Stimulated activated CD8-positive, alpha-beta memory T cell treated with anti-CD3 and anti-CD28 coated beads, Interleukin-12 subunit alpha, Interleukin-12 subunit beta, amount 100 ng/mL, for 24 hours (primary cell): Measurements from ENCODE around the gene SMAD3.
"Not testable (repeated sequence)": the region's sequence is repeated elsewhere in the genome, so short reads cannot be mapped to it uniquely, and the experiment has no call there.

Experiments used
- DNase-seq: peaks from one replicate; pipeline ENCODE4 v3.0.0-alpha.2; 2020; ENCODE audit errors: extremely low read depth

SMAD3 gene

DNA sequence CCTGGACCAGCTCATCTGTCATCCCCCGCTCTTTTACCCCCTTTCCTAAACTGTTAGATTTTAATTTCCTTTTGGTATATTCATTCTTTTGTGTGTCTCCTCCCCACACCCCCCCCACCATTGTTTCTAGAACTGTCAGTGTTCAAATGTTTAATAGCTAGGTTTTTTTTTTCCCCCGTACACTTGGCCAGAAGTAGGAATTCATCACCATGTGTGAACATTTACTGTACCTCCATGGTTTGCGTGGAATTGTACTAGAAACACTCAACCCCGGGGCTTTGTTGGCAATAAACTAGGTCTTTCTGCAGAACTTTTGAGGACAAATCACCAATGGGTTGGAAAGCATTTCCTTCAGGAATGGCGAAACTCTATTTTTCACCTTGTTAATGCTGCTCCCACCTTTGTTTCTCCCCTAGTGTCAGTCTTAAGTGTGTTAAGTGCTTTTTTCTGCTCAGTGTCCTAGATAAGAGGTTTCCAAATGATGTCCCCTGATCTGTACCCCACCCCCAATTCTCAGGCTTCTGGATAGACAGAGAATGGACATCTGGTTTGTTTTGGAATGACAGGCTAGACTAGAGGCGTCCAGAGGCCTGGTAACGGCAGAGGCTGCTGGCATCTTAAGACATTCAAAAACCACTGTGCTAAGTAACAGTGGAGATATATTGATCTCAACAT, 76.8 kb downstream of the SMAD3 start:
- DNase-seq = no peak

- no peak for DNase-seq
Measured at GRCh38 chr15:67142767-67143100, 77.3 kb downstream of the SMAD3 start.

- no peak for DNase-seq
Measured at GRCh38 chr15:67143646-67144045, 78.2 kb downstream of the SMAD3 start.

GRCh38 chr15:67144609-67145311, 79.4 kb downstream of the SMAD3 start:
- DNase-seq = no peak

DNA sequence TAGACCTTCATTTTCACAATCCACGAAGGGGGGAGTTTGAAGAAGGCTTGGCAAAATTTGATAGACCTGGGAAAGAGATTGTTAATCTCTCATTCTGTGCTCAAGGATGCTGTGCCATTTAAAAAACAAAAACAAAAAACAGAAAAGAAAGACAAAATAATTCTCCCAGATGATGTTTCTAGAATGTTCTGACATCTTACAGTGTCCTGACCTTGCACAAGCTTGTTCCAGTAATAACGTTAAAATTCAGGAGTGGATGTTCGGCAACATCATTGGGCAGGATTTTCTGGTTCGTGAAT, 79.9 kb downstream of the SMAD3 start:
- no peak for DNase-seq

- no peak for DNase-seq
Measured at GRCh38 chr15:67145710-67146109, 80.3 kb downstream of the SMAD3 start.

- DNase-seq = no peak
Measured at GRCh38 chr15:67146234-67146633, 80.8 kb downstream of the SMAD3 start.

DNA sequence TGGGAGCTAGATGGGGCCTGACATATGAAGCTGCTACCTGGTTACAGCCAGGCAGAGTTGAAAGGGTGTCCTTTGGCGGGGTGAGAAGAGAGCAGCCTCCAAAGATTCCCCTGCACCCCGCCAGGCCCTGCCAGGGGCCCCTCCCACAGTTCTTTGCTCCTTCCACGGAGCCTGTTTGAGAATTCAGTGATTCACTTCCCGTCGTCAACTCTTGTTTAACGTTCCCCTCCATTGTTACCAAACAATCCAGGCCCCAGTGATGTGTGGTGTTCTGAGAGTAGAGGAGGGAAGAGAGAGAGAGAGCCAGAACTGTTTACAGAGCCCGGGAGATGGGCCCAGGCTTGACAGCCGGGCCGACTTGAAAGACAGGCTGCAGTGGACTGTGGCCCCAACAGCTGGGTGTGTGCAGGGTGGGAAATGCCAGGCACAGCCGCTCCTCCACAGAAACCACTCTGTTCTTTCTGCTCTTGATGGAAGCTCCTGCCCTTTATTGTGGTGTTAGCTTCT, 81.5 kb downstream of the SMAD3 start:
- DNase-seq = no peak

- no peak for DNase-seq
Measured at GRCh38 chr15:67147396-67147949, 82.1 kb downstream of the SMAD3 start.

DNA sequence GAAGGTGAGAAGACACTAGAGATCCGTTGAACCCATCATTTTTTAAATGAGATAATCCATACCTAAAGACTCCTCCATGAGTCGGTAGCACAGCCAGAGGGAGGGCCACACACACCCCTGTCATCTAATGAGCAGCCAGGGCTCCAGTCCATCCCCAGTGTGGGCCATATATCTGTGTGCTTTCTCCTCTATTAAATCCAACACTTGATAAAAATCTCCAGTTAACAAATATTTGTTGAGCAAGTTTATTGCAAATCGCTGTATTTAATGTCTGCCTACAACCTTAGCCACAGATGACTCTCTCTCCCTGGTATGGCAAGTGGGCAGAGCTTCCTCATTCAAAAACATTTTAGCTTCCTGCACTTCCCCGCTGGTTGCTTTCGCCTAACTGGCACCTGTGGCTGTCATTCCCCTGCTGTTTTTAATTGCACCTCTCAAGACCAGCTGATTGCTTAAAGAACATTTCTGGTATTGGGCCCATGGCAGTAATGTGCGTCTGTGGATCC, 82.8 kb downstream of the SMAD3 start:
- no peak for DNase-seq

DNA sequence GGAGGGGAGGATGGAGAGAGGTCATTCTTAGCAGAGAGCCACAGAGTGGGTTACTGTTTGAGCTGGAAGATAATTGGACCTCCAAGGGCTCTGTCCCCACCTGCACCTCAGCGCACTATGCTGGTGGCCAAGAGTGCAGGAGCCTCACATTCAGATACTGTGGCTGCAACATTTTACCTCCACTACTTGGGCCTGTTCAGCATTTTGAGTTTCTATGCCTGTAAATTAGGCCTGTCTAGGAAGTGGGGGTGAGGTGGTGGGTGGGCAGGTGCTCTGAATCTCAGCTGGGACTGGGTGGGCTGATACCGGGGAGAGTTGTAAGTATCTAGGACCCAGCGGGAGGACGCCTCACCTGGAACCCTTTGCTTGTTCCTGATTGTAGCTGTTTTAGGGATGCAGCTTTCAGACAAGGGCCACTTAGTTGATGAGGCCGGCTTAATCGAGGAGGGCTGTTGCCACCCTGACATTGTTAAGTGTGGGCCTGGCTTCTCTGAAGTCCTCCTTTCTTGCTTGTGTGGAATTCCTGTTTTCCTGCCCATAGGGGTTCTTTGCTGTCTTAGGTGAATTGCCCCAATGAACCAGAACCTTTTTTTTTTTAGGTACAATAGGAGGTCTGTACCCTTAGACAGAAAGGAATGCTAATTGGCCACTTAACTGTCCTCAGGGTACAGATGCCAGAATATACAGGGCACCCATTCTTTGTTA, 83.8 kb downstream of the SMAD3 start:
- DNase-seq = no peak

- no peak for DNase-seq
Measured at GRCh38 chr15:67149773-67150022, 84.3 kb downstream of the SMAD3 start.

DNA sequence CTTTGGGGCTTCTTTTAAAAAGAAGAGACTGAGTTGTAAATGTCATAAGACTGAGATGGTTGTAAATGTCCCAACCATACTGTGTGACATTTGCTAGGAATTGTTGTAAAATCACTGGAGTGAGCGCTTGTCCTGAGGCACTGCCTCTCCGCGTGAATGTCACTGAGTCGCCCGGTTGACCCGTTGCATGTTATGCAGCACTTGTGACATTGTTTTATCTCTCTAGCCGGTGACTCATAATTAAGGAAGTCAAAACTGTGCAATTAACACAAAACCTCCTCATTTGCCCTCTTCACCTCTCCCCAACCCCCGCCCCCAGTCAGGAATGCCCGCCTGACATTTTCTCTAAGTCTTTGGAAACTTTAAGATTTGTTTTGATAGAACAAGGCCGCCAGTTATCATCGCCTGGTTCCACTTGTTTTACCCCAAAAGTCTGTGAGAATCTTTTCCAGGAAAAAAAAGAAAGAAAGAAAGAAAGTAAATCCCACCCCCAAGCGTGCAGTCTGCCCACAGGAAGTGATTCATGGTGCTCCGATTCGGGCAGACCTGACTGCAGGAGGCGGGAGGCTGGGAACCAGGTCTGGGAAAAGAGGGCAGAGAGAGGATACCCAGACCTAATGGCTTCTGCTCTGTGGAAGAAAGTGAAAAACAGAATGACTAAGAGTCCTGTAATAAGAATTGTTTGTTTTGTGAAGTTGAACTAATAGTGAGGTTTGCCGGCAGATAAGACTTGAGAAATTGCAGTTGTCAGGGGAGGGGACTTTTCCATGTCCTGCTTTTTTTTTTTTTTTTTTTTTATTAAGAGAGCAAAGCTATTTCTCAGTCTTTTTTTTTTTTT, 84.8 kb downstream of the SMAD3 start:
- DNase-seq = no peak

DNA sequence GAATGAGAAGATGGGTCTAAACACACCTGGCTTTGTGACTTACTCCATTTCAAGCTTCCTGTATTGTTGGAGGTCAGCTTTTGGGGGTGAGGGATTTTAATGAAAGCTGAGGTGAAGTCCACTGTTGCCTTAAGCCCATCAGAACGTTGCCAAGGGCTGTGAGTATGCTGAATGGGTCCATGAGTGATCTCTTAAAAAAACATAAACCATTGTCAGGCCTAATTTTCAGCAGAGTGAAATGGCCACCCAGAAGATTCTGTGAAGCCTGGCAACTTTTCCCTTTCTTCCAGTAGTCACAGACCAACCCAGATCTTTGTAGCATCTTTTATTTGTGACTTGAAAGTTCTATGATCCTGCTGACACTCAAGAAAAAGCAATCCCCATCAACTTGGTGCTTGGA, 87.0 kb downstream of the SMAD3 start:
- DNase-seq = no peak

DNA sequence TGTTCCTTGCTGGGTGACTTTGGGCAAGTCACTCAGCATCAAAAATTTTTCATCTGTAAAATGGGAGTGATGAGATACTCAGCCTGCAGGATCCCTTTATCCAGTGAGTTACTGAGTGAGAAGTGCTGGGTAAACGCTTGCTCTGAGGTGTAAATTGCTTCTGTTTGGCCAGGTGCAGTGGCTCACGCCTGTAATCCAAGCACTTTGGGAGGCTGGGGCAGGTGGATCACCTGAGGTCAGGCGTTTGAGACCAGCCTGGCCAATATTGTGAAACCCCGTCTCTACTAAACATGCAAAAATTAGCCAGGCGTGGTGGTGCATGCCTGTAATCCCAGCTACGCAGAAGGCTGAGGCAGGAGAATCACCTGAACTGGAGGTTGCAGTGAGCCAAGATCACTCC, 87.6 kb downstream of the SMAD3 start:
- not testable (repeated sequence) for DNase-seq

DNA sequence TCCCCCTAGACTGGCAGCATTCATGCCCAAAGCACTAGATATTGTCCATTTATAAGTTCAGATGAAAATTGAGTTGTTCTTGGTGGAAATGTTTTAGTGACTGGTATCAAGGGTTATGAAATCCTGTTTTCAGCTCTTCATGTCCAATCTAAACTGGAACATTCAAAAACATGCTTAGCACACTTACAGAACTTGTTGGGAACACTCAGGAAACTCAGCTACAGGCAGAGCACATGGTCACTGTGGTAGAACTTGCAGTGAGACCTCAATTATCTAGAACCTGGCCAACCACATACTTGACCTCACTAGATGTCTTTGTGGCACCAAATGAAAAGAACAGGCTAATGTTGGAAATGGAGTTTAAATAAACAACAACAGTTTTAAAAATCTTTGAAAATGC, 88.8 kb downstream of the SMAD3 start:
- no peak for DNase-seq

DNA sequence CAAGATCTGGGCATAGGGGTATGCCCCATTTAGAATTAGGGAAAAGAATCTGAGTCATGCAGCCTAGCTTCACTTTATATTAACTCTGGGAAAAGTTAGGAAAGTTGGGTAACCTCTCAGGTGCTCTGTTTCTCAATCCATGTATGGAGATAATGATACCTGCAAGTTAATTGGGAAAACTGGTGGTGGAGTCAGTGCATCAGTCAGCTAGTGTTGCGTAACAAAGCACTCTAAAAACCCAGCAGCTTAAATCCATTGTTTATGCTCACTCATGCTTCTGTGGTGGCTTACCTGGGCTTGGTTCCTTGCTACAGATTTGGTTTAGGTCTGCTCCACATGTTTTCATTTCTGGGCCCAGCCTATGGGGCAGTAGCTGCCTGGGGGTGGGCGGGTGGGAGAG, 91.0 kb downstream of the SMAD3 start:
- no peak for DNase-seq

DNA sequence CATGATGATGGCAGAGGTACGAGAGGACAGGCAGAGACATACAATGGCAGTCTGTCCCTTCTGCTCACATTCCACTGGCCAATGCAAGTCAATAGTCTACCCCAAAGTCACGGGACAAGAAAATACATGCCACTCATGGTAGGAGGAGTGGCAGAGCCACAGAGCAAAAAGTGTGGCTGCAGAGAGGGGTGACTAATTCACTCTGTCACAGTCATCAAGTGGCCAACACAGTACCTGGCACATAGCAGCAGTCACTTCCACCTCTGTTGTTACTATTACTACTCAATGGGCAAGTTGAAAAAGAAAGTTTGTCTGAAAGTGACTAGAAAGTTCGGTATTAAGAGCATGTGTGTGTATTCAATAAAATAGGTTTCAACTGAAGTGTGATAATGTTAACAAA, 91.4 kb downstream of the SMAD3 start:
- DNase-seq = no peak

- no peak for DNase-seq
Measured at GRCh38 chr15:67157521-67158252, 92.3 kb downstream of the SMAD3 start.

DNA sequence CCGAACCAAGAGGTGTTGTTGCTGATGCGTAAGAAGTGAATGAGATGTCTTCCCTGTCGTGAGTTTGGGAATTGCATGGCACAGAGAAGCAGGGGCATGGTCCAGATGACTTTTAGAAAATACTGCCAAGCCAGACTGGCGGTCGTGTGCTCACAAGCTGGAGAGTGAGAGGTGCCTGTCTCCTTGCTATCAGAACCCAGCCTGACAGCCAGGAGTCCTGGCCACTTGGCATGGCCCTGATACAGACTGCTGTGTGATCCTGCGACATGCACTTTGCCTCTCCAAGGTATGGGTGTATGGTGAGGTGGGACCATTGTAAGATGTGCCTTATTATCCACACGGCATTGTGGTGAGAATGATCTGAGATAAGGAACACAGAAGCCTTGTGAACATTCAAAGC, 93.0 kb downstream of the SMAD3 start:
- no peak for DNase-seq

DNA sequence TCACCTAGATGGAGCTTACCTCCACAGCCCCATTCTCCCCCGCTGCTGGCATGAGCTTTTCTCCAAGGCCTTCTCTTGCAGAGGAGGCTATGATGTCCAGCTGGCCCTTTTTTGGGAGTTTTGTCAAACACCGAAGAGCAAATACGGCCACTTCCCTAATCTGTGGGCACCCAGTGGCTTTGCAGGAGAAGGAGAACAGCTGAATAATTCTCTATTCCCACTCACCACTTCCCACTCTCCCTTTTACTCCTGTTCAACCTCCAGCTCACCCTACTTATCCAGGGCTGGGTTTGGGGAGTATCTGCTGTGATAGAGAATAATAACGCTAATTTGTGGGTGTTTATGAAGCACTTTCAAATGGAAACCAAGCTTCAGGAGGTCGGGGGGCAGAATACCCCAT, 96.0 kb downstream of the SMAD3 start:
- no peak for DNase-seq
